Choroid plexus epithelial cell (primary cell): Measurements from ENCODE around the gene SLC41A1.

Experiments
- DNase-seq: peaks from one replicate; pipeline ENCODE4 v3.0.0-alpha.2; 2010; ENCODE audit warnings: low read depth
- H3K4me3 ChIP-seq: 2 replicates; pipeline ENCODE4 v1.5.1; 2011; ENCODE audit warnings: low read depth, mild to moderate bottlenecking, control low read depth, low read length, moderate library complexity
- TF ChIP-seq, protein P1 (sequence below): conservative IDR thresholded peaks from 2 replicates; pipeline ENCODE4 v1.5.1; 2011; ENCODE audit warnings: low read depth, mild to moderate bottlenecking, control low read depth, inconsistent platforms, low read length, moderate library complexity

The SLC41A1 gene

DNA sequence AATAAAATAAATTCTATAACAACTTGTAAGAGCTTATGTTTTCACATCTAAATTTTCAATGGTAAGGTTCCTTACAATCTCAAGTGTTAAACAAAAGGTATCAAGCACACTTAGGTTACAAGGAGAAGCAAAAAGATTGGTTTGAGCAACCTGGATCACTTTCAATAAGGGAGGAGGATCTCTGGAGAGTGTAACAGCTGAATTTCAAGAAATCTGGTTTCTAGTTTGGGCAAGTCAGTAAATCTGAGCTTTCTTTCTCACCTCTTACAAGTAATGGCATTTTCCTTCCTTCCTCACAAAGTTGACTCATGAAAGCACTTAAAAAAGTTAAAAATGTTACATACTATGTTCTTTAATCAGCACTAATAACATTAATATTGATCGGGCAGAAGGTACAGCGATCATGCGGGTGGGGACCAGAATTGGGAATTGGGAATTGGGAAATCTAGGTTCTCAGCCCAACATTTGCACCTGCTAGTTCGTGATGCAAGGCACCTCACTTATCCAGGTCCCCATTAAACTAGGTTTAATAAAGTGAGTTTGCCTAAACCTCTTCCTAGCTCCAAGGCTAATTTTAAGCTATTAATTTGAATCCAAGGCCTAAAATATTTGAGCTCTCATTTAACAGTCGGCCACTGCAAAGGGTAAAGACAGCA, 66.1 kb downstream of the SLC41A1 start:
- H3K4me3 ChIP-seq: no peak overlapping the region
- TF ChIP-seq, protein P1, sequence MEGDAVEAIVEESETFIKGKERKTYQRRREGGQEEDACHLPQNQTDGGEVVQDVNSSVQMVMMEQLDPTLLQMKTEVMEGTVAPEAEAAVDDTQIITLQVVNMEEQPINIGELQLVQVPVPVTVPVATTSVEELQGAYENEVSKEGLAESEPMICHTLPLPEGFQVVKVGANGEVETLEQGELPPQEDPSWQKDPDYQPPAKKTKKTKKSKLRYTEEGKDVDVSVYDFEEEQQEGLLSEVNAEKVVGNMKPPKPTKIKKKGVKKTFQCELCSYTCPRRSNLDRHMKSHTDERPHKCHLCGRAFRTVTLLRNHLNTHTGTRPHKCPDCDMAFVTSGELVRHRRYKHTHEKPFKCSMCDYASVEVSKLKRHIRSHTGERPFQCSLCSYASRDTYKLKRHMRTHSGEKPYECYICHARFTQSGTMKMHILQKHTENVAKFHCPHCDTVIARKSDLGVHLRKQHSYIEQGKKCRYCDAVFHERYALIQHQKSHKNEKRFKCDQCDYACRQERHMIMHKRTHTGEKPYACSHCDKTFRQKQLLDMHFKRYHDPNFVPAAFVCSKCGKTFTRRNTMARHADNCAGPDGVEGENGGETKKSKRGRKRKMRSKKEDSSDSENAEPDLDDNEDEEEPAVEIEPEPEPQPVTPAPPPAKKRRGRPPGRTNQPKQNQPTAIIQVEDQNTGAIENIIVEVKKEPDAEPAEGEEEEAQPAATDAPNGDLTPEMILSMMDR: no peak
- peak; percentile 14 for DNase-seq

DNA sequence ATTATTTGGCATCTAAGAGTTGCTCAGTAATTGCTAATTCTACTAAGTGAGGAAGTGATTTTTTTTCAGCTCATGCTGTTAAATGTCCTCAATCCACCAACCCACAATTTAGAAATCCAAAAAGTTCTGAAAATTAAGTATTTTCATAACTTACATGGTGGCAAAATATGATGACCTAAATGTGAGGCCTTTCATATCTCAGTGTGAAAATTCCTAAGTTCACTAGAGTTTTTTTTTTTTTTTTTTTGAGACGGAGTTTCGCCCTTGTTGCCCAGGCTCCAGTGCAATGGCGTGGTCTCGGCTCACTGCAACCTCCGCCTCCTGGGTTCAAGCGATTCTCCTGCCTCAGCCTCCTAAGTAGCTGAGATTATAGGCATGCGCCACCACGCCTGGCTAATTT, 68.6 kb downstream of the SLC41A1 start:
- no peak for DNase-seq
- TF ChIP-seq, protein P1: no peak
- no peak overlapping the region for H3K4me3 ChIP-seq

DNA sequence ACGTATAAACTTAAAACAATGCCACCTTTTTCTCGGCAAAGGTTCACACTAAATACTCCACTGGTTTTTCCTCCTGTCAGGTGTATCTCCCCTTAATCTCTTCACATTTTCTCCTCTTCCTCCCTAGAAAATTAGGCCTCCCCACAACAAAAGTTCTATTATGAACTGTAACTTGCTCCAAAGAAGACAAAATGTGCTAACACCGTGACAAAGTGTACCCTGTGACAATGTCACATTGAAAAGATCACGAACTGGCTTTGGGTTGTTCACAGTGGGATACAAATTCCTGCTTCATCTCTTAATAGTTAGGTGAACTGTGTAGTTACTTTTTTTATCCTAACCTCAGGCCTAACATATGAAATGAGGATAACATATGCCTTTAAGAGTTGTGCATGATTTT, 69.0 kb downstream of the SLC41A1 start:
- H3K4me3 ChIP-seq: no peak overlapping the region
- TF ChIP-seq, protein P1: no peak
- no peak for DNase-seq

DNA sequence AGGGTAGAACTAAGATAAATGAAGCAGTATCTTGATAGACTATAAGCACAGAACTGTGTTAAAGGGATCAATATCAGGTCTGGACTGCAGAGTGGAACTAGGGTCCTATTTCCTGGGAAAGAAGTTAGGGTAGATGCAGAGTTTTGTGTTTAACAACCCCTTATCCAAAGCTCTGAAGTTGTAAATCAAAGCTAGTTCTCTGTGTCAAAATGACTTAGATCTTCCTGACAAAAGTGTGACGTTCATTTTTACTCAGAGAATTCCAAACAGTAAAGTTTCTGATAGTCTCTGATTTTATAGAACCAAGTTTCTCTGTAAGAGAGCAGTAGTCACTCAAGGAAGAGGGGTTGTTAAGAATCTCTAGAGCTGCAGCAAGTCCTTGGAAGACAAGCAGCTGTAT, 71.3 kb downstream of the SLC41A1 start:
- no peak overlapping the region for H3K4me3 ChIP-seq
- DNase-seq: no peak
- TF ChIP-seq, protein P1: no peak

DNA sequence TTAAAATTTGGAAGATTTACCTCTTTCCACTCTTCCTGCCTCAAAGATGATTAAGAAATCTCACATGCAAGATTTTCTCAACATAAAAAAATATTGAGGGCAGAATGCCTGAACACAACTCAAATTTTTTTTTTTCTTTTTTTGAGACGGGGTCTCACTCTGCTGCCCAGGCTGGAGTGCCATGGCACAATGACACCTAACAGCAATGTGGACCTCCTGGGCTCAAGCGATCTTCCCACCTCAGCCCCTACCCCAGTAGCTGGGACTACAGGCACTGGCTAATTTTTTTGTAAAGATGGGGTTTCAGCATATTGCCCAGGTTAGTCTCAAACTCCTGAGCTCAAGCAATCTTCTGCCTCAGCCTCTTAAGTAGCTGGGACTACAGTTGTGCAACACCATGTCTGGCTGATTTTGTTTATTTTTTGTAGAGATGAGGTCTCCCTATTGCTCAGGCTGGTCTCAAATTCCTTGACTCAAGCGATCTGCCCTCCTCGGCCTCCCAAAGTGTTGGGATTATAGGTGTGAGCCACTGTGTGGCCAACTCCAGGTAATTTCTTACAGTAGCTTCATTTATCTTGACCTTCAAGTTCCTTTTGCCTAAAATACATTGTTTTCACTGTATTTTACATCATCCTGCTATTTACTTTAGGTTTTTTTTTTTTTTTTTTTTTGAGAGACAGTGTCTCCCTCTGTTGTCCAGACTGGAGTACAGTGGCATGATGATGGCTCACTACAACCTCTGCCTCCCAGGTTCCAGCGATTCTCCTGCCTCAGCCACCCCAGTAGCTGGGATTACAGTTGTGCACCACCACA, 73.4 kb downstream of the SLC41A1 start:
- DNase-seq: peak; percentile 92
- TF ChIP-seq, protein P1: peak; percentile 50
- no peak overlapping the region for H3K4me3 ChIP-seq
